Measurements from ENCODE around the gene RALGDS. TPM values are rescaled to one million over a fixed set of nuclear protein-coding genes. Genes with fewer than 3 reads are reported as not detected.
"Not testable (repeated sequence)": the region's sequence is repeated elsewhere in the genome, so short reads cannot be mapped to it uniquely, and the experiment has no call there.

The RALGDS gene
- polyA plus RNA-seq, 1 donor from 2014 or later: 16.9 TPM

GRCh38 chr9:133089271-133089671 is 31.8 kb downstream of the RALGDS start:
- Mint-ChIP-seq H3K4me1 (peaks cover 0 to 5% (median 0%) of the 10 kb centered on the region in 3 donors), H3K27ac (peak overlapping the region in 1 of 3 donors; percentile 52), H3K36me3 (peaks cover 3% of the 10 kb centered on the region), H3K27me3 (no peaks in the 10 kb centered on the region), H3K9me3 (peaks cover 0 to 2% (median 0%) of the 10 kb centered on the region in 3 donors), H3K4me3 (no peak overlapping the region)

DNA sequence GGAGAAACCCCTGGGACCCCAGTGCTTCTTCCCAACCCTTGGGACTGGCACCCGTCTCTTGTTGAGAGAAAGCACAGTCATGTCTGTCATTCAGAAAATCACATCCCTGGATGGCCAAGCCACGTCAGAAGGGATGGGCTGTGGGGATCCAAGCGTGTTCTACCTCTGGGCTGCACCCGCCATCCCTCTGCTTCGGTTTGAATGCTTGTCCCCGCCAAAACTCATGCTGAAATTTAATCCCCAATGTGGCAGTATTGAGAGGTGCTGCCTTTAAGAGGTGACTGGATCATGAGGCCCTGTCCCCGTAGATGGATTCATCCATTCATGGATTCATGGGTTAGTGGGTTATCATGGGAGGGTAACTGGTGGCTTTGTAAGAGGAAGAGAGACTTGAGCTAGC is 32.3 kb downstream of the RALGDS start:
- H3K27me3 Mint-ChIP-seq: no peaks in the 10 kb centered on the region
- peaks cover 3% of the 10 kb centered on the region for H3K36me3 Mint-ChIP-seq
- H3K9me3 Mint-ChIP-seq: peaks cover 0 to 2% (median 0%) of the 10 kb centered on the region in 3 donors
- H3K4me1 Mint-ChIP-seq: peaks cover 0 to 5% (median 0%) of the 10 kb centered on the region in 3 donors
- no peak overlapping the region for H3K4me3 Mint-ChIP-seq
- peak overlapping the region in 1 of 3 donors; percentile 52 for H3K27ac Mint-ChIP-seq

DNA sequence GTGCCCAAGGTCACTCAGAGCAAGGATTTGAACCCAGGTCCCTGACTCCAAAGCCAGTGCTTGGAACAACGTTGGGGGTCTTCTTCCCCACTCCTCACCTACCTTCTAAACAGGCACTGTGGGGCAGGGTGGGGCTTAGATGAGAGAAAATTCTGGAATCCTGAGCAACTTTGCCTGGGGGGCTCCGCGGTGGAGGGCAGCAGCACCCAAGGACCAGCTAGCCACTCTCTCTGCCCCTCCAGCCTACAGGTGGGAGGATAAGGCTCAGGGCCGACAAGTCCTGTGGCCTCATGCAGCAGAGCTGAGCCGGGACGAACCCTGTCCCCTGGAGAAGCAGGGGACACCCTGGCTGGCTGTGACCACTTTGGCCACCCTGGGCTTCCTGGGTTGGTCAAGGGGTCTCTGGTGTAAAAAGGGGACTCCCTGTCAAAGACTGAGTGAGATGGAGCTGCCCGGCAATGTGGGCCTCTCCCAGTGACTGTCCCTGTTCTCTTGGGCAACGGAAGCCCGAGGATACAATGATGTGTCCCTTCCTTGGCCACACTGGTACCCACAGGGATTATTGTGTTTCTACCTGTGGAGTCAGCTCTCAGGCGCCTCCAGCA is 32.8 kb downstream of the RALGDS start:
- H3K27me3 Mint-ChIP-seq: no peaks in the 10 kb centered on the region
- peaks cover 0 to 2% (median 0%) of the 10 kb centered on the region in 3 donors for H3K9me3 Mint-ChIP-seq
- no peak overlapping the region for H3K4me3 Mint-ChIP-seq
- H3K36me3 Mint-ChIP-seq: peaks cover 3% of the 10 kb centered on the region
- H3K4me1 Mint-ChIP-seq: peaks cover 0 to 5% (median 0%) of the 10 kb centered on the region in 3 donors
- H3K27ac Mint-ChIP-seq: no peak overlapping the region

DNA sequence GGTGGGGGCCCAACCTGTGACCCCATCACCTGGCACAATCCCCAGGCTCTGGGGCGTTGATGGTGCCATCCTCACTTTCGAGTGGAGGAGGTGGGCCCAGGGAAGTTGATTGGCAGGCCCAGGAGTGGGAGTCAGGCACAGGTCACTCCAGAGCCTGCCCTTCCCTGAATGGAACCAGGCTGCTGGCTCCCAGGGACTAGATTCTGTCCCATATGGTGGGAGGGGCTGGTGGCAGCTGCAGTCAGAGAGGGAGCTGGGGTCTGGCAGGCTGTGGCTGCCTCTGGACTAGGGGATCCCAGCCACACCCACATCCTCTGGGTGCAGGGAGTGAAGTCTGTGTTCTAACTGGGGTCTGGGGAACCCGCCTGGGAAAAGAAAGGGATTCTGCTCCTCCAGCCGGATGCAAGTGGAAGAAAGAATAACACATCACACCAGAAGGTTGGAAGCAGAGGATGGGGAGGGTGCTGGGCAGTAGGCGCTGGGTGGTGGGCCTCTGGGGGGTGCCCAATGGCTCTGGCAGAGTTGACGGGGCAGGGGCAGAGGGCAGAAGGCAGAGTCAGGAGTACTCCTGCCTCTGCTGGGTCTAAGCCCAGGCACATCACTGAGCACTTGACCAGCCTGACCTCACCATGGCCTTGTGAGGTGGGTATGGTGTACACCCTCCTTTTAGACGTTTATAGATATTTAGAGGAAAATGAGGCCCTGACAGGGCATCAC is 33.5 kb downstream of the RALGDS start:
- H3K9me3 Mint-ChIP-seq: no peaks in the 10 kb centered on the region
- H3K27ac Mint-ChIP-seq: peak overlapping the region in 1 of 3 donors; percentile 31
- H3K36me3 Mint-ChIP-seq: peaks cover 3% of the 10 kb centered on the region
- peaks cover 0 to 5% (median 0%) of the 10 kb centered on the region in 3 donors for H3K4me1 Mint-ChIP-seq
- H3K4me3 Mint-ChIP-seq: no peak overlapping the region
- H3K27me3 Mint-ChIP-seq: no peaks in the 10 kb centered on the region

DNA sequence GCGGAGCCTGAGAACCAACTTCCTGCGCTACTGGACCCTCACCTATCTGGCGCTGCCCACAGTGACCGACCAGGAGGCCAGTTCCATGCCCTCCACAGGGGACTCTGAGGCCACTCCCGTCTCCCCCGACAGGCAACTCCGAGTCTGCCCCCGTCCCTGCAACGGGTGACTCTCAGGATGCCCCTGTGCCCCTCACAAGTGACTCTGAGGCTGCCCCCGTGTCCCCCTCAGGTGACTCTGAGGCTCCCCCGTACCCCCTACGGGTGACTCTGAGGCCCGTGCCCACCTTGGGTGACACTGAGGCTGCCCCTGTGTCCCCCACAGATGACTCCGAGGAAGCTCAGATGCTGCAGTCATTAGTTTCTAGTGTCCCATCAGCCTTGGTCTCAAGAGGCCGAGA is 34.1 kb downstream of the RALGDS start:
- no peaks in the 10 kb centered on the region for H3K27me3 Mint-ChIP-seq
- no peak overlapping the region for H3K4me3 Mint-ChIP-seq
- H3K9me3 Mint-ChIP-seq: no peaks in the 10 kb centered on the region
- H3K36me3 Mint-ChIP-seq: peaks cover 3% of the 10 kb centered on the region
- no peaks in the 10 kb centered on the region for H3K4me1 Mint-ChIP-seq
- H3K27ac Mint-ChIP-seq: no peak overlapping the region

DNA sequence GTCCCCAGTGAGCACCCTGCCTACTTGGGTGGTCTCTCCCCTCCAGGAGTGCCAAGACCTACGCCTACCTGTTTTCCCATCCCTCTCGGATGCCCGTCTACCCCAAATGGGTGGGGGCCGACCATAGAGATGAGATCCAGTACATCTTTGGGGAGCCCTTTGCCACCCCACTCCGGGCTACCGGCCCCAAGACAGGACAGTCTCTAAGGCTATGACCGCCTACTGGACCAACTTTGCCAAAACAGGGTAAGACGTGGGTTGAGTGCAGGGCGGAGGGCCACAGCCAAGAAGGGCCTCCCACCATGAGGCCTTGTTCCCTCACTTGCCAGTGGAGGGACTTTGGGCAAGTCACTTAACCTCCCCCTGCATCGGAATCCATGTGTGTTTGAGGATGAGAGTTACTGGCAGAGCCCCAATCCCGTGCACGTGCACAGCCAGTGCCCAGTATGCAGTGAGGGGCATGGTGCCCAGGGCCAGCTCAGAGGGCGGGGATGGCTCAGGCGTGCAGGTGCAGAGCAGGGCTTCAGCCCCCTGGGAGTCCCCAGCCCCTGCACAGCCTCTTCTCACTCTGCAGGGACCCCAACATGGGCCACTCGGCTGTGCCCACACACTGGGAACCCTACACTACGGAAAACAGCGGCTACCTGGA is 34.7 kb downstream of the RALGDS start:
- H3K27me3 Mint-ChIP-seq, H3K36me3 Mint-ChIP-seq, H3K4me1 Mint-ChIP-seq, H3K27ac Mint-ChIP-seq, H3K4me3 Mint-ChIP-seq, H3K9me3 Mint-ChIP-seq: not testable (repeated sequence)

- not testable (repeated sequence) for H3K9me3 Mint-ChIP-seq, H3K4me1 Mint-ChIP-seq, H3K36me3 Mint-ChIP-seq, H3K27me3 Mint-ChIP-seq, H3K4me3 Mint-ChIP-seq, H3K27ac Mint-ChIP-seq
Measured at GRCh38 chr9:133083688-133084087, 37.4 kb downstream of the RALGDS start.

- not testable (repeated sequence) for H3K4me1 Mint-ChIP-seq, H3K36me3 Mint-ChIP-seq, H3K27ac Mint-ChIP-seq, H3K4me3 Mint-ChIP-seq, H3K9me3 Mint-ChIP-seq, H3K27me3 Mint-ChIP-seq
Measured at GRCh38 chr9:133081957-133082644, 38.9 kb downstream of the RALGDS start.

- H3K4me1 Mint-ChIP-seq, H3K4me3 Mint-ChIP-seq, H3K27ac Mint-ChIP-seq, H3K9me3 Mint-ChIP-seq, H3K36me3 Mint-ChIP-seq, H3K27me3 Mint-ChIP-seq: not testable (repeated sequence)
Measured at GRCh38 chr9:133080786-133081779, 40.0 kb downstream of the RALGDS start.

GRCh38 chr9:133080161-133080560 is 40.9 kb downstream of the RALGDS start:
- Mint-ChIP-seq H3K36me3 (no peaks in the 10 kb centered on the region), H3K27me3 (peaks cover 6% of the 10 kb centered on the region), H3K9me3 (no peaks in the 10 kb centered on the region), H3K4me3 (no peak overlapping the region), H3K27ac (no peak overlapping the region), H3K4me1 (no peaks in the 10 kb centered on the region)

DNA sequence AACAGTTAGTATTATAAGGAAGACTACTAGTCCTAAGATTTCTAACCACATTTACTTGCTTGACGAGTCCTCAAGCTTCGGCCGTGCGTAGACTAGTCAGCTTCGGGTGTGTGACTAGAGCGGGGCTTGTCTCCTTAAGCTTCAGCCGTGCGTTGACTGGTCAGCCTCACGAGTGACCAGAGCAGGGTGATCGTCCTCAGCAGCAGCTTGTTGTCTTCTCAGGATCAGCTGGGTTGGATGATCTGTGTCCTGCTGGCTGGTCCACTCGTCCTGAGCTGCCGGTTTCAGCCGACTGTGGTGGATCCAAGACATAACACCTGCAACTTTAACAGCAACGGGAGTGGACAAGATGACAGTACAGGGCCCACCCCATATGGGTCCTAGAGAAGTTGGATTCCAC is 42.6 kb downstream of the RALGDS start:
- Mint-ChIP-seq H3K9me3 (no peaks in the 10 kb centered on the region), H3K4me3 (no peak overlapping the region), H3K4me1 (no peaks in the 10 kb centered on the region), H3K27ac (no peak overlapping the region), H3K27me3 (peaks cover 6% of the 10 kb centered on the region), H3K36me3 (no peaks in the 10 kb centered on the region)

DNA sequence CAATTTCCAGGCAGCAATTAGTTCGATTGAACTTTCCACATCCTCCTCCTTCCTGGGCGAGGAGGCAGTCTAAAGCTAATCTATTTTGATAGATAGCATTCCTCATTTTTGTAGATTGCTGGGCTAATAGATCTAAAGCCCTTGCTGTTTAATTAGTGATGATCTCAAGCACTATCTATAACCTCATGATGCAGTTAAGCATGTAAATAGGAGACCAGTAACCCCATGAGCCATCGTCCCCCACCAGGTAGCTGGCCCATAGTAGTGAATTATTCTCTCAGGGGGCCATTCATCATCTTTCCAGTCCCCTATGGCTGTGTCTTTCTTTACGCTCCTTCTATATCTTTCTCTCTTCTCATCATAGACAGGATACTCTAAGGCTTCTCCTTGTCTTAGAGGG is 44.3 kb downstream of the RALGDS start:
- H3K9me3 Mint-ChIP-seq: no peaks in the 10 kb centered on the region
- no peak overlapping the region for H3K4me3 Mint-ChIP-seq
- H3K4me1 Mint-ChIP-seq: no peaks in the 10 kb centered on the region
- H3K36me3 Mint-ChIP-seq: peaks cover under 1% of the 10 kb centered on the region
- no peak overlapping the region for H3K27ac Mint-ChIP-seq
- H3K27me3 Mint-ChIP-seq: peaks cover 6% of the 10 kb centered on the region

DNA sequence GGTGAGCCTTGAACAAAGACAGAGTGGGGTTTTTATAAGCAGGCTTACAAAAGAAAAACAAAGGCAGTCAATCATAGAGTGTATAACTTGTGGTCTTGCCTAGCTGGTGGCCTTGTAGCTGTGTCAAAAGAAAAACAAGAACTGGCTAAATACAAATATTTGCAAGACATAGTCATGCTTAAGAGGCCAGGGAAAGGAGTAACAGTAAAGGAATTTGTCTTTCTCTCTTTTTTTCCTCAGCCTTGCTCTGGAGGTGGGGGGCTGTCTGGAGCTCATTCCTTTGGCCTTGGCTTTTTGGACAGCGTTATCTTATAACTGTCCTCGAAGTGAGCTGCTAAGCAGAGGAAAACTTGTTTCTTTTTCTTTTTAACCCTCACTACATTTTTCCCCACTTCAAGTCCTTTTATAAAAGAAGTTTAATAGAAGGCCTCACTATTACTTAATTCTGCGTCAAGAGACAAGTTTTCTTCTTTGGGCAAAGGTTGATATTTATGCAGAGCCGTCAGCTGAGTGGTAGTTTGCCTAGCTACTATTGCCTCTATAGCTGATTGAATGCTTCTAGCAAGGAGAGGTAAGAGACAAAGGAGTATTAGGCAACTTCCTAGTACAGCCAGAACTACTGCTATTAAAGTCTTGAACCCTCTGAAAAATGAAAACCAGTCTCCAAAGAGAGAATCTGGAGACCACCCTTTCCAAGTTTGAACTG is 45.0 kb downstream of the RALGDS start:
- peaks cover 6% of the 10 kb centered on the region for H3K27me3 Mint-ChIP-seq
- H3K4me1 Mint-ChIP-seq: no peaks in the 10 kb centered on the region
- H3K9me3 Mint-ChIP-seq: no peaks in the 10 kb centered on the region
- H3K27ac Mint-ChIP-seq: no peak overlapping the region
- H3K4me3 Mint-ChIP-seq: no peak overlapping the region
- H3K36me3 Mint-ChIP-seq: peaks cover 1% of the 10 kb centered on the region

GRCh38 chr9:133074111-133074651 is 46.9 kb downstream of the RALGDS start:
- peaks cover 3% of the 10 kb centered on the region for H3K27me3 Mint-ChIP-seq
- no peak overlapping the region for H3K4me3 Mint-ChIP-seq
- no peak overlapping the region for H3K27ac Mint-ChIP-seq
- H3K4me1 Mint-ChIP-seq: peaks cover 0 to 2% (median 0%) of the 10 kb centered on the region in 3 donors
- H3K9me3 Mint-ChIP-seq: no peaks in the 10 kb centered on the region
- peaks cover 1% of the 10 kb centered on the region for H3K36me3 Mint-ChIP-seq

Data from IgD-negative memory B cell (primary cell).